Esophagus muscularis mucosa (tissue), 4 donors: ENCODE data around the gene WWC1. TPM values are rescaled to one million over a fixed set of nuclear protein-coding genes. Genes with fewer than 3 reads are reported as not detected.

Source experiments
- DNase-seq: peaks from one replicate; pipeline ENCODE4 v3.0.0-alpha.2; 2017; ENCODE audit errors: extremely low spot score
- H3K27ac ChIP-seq, 4 donors: fragments of 200-600 bp; sonication (generic); replicated peaks in 1 of 4; 1 replicate in 3 of 4; 2 replicates in 1 of 4; pipeline ENCODE4 v1.5.1; 2016 to 2019; ENCODE audit warnings: mild to moderate bottlenecking in 1 of 4
- H3K27me3 ChIP-seq, 4 donors: fragments of 200-600 bp; sonication (generic); one replicate each; pipeline versions ENCODE4 v1.5.1 to v1.6.0; 2016 to 2019
- H3K36me3 ChIP-seq, 4 donors: fragments of 200-600 bp; sonication (generic); one replicate each; pipeline ENCODE4 v1.5.1; 2016 to 2019
- H3K4me1 ChIP-seq, 4 donors: fragments of 200-600 bp; sonication (generic); one replicate each; pipeline ENCODE4 v1.5.1; 2016 to 2019
- H3K4me3 ChIP-seq, 4 donors: fragments of 200-600 bp; sonication (generic); 1 replicate in 2 of 4; 2 replicates in 2 of 4; pipeline ENCODE4 v1.5.1; 2016 to 2019; ENCODE audit warnings: mild to moderate bottlenecking in 4 of 4, moderate library complexity in 1 of 4
- H3K9me3 ChIP-seq, 4 donors: fragments of 200-600 bp; sonication (generic); 1 replicate in 3 of 4; 2 replicates in 1 of 4; pipeline ENCODE4 v1.5.1; 2016 to 2019
- CTCF ChIP-seq, 3 experiments: fragments of 200-600 bp in 2 of 3; fragments of 450-650 bp in 1 of 3; sonication (generic) in 2 of 3; IDR thresholded peaks; one replicate each; pipeline ENCODE4 v1.5.1; 2017 to 2019; ENCODE audit warnings: antibody characterized with exemption in 3 of 3, mild to moderate bottlenecking in 2 of 3, moderate library complexity in 1 of 3
- EP300 ChIP-seq: sonication (generic); formaldehyde crosslinking; IDR thresholded peaks from one replicate; pipeline ENCODE4 v1.6.1; 2017; ENCODE audit warnings: antibody characterized with exemption
- POLR2A ChIP-seq: fragments of 450-650 bp; IDR thresholded peaks from one replicate; pipeline ENCODE4 v1.6.1; 2017; ENCODE audit warnings: antibody characterized with exemption, moderate library complexity, mild to moderate bottlenecking, low read depth
- POLR2AphosphoS5 ChIP-seq, 2 donors: sonication (generic); formaldehyde crosslinking; IDR thresholded peaks; one replicate each; pipeline ENCODE4 v1.6.1; 2017; ENCODE audit warnings: antibody characterized with exemption in 2 of 2
- WGBS: methylation state at CpG from one replicate; pipeline ENCODE4 v1.1.5; 2018; 5-methylcytosine and 5-hydroxymethylcytosine counted together
- intact Hi-C: fragments of 100-400 bp; cut with DNase I; formaldehyde crosslinking; loops from one replicate; pipeline ENCODE4 v1.15.1; 2023
- total RNA-seq, 4 donors: library from RNA; depleted of rRNA; stranded (reverse); fragments of >200 nt; gene quantifications; one replicate each; pipeline versions ENCODE4 v1.1.0 to v1.2.1, GENCODE V29; 2016

The WWC1 gene
- total RNA-seq, 4 donors from 2014 or later: 2.1 to 6.2 (median 3.2) TPM

DNA sequence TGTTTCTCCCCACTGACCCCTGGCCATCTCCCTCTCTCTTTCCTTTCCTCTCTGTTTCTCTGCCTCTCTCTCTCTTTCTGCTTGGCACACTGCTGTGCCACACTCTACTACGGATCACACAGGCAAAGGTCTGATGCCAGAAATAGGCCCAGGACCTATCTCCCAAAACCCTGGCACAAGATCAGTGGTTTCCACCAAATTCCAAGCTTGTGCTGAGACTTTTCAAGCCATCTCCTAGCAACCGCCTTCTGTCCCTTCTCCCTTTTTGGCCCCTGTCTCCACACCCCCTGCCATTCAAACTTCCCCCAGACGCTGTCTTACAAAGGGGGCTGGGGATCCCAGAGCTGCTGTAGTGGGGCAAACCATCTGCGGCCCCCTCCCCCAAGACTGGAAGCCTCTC, 156.4 kb downstream of the WWC1 start:
- H3K36me3 ChIP-seq: no peaks in the 10 kb centered on the region

GRCh38 chr5:168449166-168449565, 157.7 kb downstream of the WWC1 start:
- TF ChIP-seq EP300 (no peak), CTCF (IDR thresholded peaks at IDR 0.05) (no peak), POLR2A (no peak), POLR2AphosphoS5 (IDR thresholded peaks at IDR 0.05) (no peak)
- Histone ChIP-seq H3K27ac (no peak overlapping the region), H3K4me3 (no peak overlapping the region), H3K4me1 (no peaks in the 10 kb centered on the region), H3K36me3 (no peaks in the 10 kb centered on the region), H3K9me3 (no peaks in the 10 kb centered on the region), H3K27me3 (no peaks in the 10 kb centered on the region)
- 92% methylated on average over 2 of the region's 2 CpGs for whole genome bisulfite sequencing
- DNase-seq: no peak
- intact Hi-C loops: no loop called here

More for the DNA sequence above, 156.4 kb downstream of the WWC1 start:
- Histone ChIP-seq H3K27me3 (no peaks in the 10 kb centered on the region), H3K9me3 (no peaks in the 10 kb centered on the region), H3K27ac (no peak overlapping the region), H3K4me1 (no peaks in the 10 kb centered on the region), H3K4me3 (no peak overlapping the region)
- no peak for TF ChIP-seq POLR2A
- TF ChIP-seq POLR2AphosphoS5 (IDR thresholded peaks at IDR 0.05): no peak
- TF ChIP-seq CTCF (IDR thresholded peaks at IDR 0.05): no peak
- no peak for TF ChIP-seq EP300
- 72% methylated on average over 4 of the region's 4 CpGs for WGBS
- no peak for DNase-seq
- intact Hi-C loops: no loop called here

DNA sequence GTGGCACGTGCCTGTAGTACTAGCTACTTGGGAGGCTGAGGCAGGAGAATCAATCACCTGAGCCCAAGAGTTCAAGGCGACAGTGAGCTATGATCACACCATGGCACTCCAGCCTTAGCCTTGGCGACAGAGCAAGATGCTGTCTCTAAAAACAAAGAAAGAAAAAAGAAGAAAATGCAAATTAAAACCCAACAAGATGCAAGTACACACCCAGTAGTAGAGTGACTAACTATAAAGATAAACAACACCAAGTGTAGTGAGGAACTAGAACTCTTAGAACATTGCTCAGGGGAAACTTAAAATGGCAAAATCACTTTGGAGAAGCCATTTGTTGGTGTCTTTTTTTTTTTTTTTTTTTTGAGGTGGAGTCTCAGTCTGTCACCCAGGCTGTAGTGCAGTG, 160.1 kb downstream of the WWC1 start:
- Histone ChIP-seq H3K27me3 (no peaks in the 10 kb centered on the region), H3K9me3 (no peaks in the 10 kb centered on the region), H3K4me1 (no peaks in the 10 kb centered on the region), H3K4me3 (no peak overlapping the region), H3K36me3 (no peaks in the 10 kb centered on the region), H3K27ac (no peak overlapping the region)
- DNase-seq: no peak
- 91% methylated on average over 3 of the region's 3 CpGs for WGBS
- TF ChIP-seq POLR2A (no peak), POLR2AphosphoS5 (IDR thresholded peaks at IDR 0.05) (no peak), CTCF (IDR thresholded peaks at IDR 0.05) (no peak), EP300 (no peak)
- intact Hi-C loops: no loop called here

GRCh38 chr5:168455201-168455600, 163.8 kb downstream of the WWC1 start:
- TF ChIP-seq POLR2A: no peak
- TF ChIP-seq EP300: no peak
- no peak for TF ChIP-seq POLR2AphosphoS5 (IDR thresholded peaks at IDR 0.05)
- no peak for TF ChIP-seq CTCF (IDR thresholded peaks at IDR 0.05)
- Histone ChIP-seq H3K27me3 (no peaks in the 10 kb centered on the region), H3K36me3 (no peaks in the 10 kb centered on the region), H3K4me3 (no peak overlapping the region), H3K9me3 (peaks cover 0 to 6% (median 0%) of the 10 kb centered on the region in 4 donors), H3K27ac (no peak overlapping the region), H3K4me1 (no peaks in the 10 kb centered on the region)
- whole genome bisulfite sequencing: 93% methylated on average over 3 of the region's 12 CpGs
- intact Hi-C loops: no loop called here
- no peak for DNase-seq

DNA sequence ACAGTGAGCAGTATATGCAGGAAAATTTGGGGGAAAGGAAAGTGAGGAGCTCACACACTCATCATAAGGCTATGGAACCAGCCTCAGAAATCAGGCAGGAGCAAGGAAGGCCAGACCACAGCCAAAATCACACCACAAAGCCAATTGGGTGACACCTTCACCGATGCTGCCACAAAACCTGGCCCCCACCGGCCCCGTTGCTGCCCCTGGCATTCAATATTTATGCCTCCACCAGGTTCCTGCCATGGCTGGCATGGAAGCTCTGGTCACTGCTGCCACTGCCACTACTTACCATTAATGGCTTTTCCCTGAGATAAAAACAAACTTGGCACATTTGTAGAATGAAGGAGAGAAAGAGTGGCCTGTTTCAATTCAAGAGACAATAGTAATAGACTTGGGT, 166.1 kb downstream of the WWC1 start:
- 85% methylated on average over 3 of the region's 3 CpGs for WGBS
- Histone ChIP-seq H3K36me3 (no peaks in the 10 kb centered on the region), H3K4me1 (no peaks in the 10 kb centered on the region), H3K9me3 (peaks cover 0 to 6% (median 0%) of the 10 kb centered on the region in 4 donors), H3K27ac (no peak overlapping the region), H3K27me3 (no peaks in the 10 kb centered on the region), H3K4me3 (no peak overlapping the region)
- DNase-seq: no peak
- TF ChIP-seq POLR2A (no peak), EP300 (no peak), POLR2AphosphoS5 (IDR thresholded peaks at IDR 0.05) (no peak), CTCF (IDR thresholded peaks at IDR 0.05) (no peak)
- intact Hi-C loops: no loop called here
